ENCODE results near the gene OR2B6. TPM values are rescaled to one million over a fixed set of nuclear protein-coding genes. Genes with fewer than 3 reads are reported as not detected.

OR2B6 gene
- total RNA-seq, 1 experiment from 2014 or later, result 0.26 TPM

Other genes starting within 250 kb of the OR2B6 start
- not detected for gene OR2B2, start 44.8 kb upstream of the OR2B6 start, total RNA-seq (2021; ENCODE audit: unreplicated experiment)
- gene ZNF165, start 123.3 kb downstream of the OR2B6 start, total RNA-seq (2021; ENCODE audit: unreplicated experiment), result 4.2 TPM
- gene ZSCAN16, start 167.4 kb downstream of the OR2B6 start, total RNA-seq (2021; ENCODE audit: unreplicated experiment), result 5.3 TPM
- gene ZKSCAN8, start 184.6 kb downstream of the OR2B6 start, total RNA-seq (2021; ENCODE audit: unreplicated experiment), result 18.4 TPM

Measured in Panc1 (cell line).